Endothelial cell of coronary artery (primary cell): Measurements from ENCODE around the gene PGM2L1. TPM values are rescaled to one million over a fixed set of nuclear protein-coding genes. Genes with fewer than 3 reads are reported as not detected.

ENCODE experiments used
- total RNA-seq: library from RNA; depleted of rRNA; stranded (reverse); fragments of >200 nt; gene quantifications from 2 replicates; pipeline ENCODE4 v1.2.3, GENCODE V29; 2014

The PGM2L1 gene
- total RNA-seq = 15.7 and 22.5 TPM in 2 replicates

GRCh38 chr11:74398244-74399159 lies at the start of gene PGM2L1:
Gene PGM2L1, minus strand, starts transcription at chr11:74398433. Its CDS starts 272 bp downstream, at chr11:74398161.

GRCh38 chr11:74311352-74311926 lies 86.8 kb downstream of the PGM2L1 start, which contains the start of gene P4HA3:
Gene P4HA3, minus strand, starts transcription at chr11:74311640. Its CDS starts 29 bp downstream, at chr11:74311611.

Other genes with a start within 250 kb of the PGM2L1 start
- 8.7 and 10.9 TPM in 2 replicates for gene C2CD3, start 227.4 kb downstream of the PGM2L1 start, total RNA-seq
- 26.4 and 39.1 TPM in 2 replicates for gene PPME1, start 227.1 kb downstream of the PGM2L1 start, total RNA-seq
- gene P4HA3, start 86.8 kb downstream of the PGM2L1 start, total RNA-seq = 17.9 and 20.6 TPM in 2 replicates
- gene KCNE3, start 69.1 kb upstream of the PGM2L1 start, total RNA-seq = 0.28 and 0.45 TPM in 2 replicates
- 1.5 and 2.2 TPM in 2 replicates for gene LIPT2, start 95.3 kb upstream of the PGM2L1 start, total RNA-seq
- gene POLD3, start 194.1 kb upstream of the PGM2L1 start, total RNA-seq = 8.5 and 11.0 TPM in 2 replicates